Endothelial cell of umbilical vein (primary cell): ENCODE data around the gene SPATS2L. TPM values are rescaled to one million over a fixed set of nuclear protein-coding genes. Genes with fewer than 3 reads are reported as not detected.

Experiments
- BruUV-seq: library from RNA; stranded (reverse); fragments of 400-500 nt; replicated peaks from 2 replicates; lab custom pipeline; 2021; lab: Mats Ljungman, UMichigan
- CTCF ChIA-PET: fragments of 300-600, 350-600 bp; sonication (Branson Sonifier 250); formaldehyde crosslinking; loops from one replicate; lab custom pipeline; 2021; ENCODE audit warnings: antibody characterized with exemption, inconsistent platforms; lab: Charles Lee
- POLR2A ChIA-PET: fragments of 300-600, 350-600 bp; sonication (Branson Sonifier 250); formaldehyde crosslinking; loops from one replicate; lab custom pipeline; 2021; ENCODE audit warnings: antibody characterized with exemption, inconsistent platforms; lab: Charles Lee
- DNase-seq: peaks from one replicate; pipeline ENCODE4 v3.0.0-alpha.2; 2011; ENCODE audit warnings: low read depth, low spot score
- FAIRE-seq: peaks from 2 replicates; lab custom pipeline; 2011; peaks lifted over from hg19 to GRCh38; lab: Jason Lieb, UNC
- H2AFZ ChIP-seq: 2 replicates; pipeline ENCODE4 v1.6.0; 2012; ENCODE audit warnings: low read depth, low read length, control low read depth, inconsistent platforms
- H3K27ac ChIP-seq: 2 replicates; pipeline ENCODE4 v1.5.1; 2011; ENCODE audit warnings: low read depth, mild to moderate bottlenecking, control low read depth, low read length, moderate library complexity; ENCODE audit not compliant: insufficient read depth
- H3K27me3 ChIP-seq, 2 experiments: 2 replicates each; pipeline versions ENCODE4 v1.6.0 to v1.6.1; 2011; ENCODE audit warnings: low read length in 2 of 2, mixed read lengths in 1 of 2; ENCODE audit not compliant: control insufficient read depth in 2 of 2, insufficient read depth in 2 of 2
- H3K36me3 ChIP-seq, 2 experiments: 2 replicates in 1 of 2; 3 replicates in 1 of 2; pipeline ENCODE4 v1.5.1; 2011; ENCODE audit warnings: low read length in 2 of 2, mild to moderate bottlenecking in 1 of 2, moderate library complexity in 1 of 2; ENCODE audit not compliant: control insufficient read depth in 2 of 2, insufficient read depth in 2 of 2; ENCODE audit errors: extremely low read depth in 1 of 2
- H3K4me1 ChIP-seq: 3 replicates; pipeline ENCODE4 v1.5.1; 2011; ENCODE audit warnings: mild to moderate bottlenecking, low read length; ENCODE audit not compliant: control insufficient read depth, insufficient read depth; ENCODE audit errors: extremely low read depth
- H3K4me2 ChIP-seq: 2 replicates; pipeline ENCODE4 v1.6.1; 2011; ENCODE audit warnings: low read length, control low read depth, mixed read lengths; ENCODE audit not compliant: insufficient read depth
- H3K4me3 ChIP-seq, 3 experiments: fragments of 200-600 bp in 1 of 3; sonication (generic), shearing (Covaris generic) in 1 of 3; replicated peaks in 1 of 3; 2 replicates each; pipeline ENCODE4 v1.5.1; 2011 to 2016; ENCODE audit warnings: control low read depth in 3 of 3, low read length in 3 of 3, mild to moderate bottlenecking in 2 of 3, inconsistent platforms in 1 of 3, low read depth in 1 of 3, moderate library complexity in 1 of 3; ENCODE audit not compliant: insufficient read depth in 1 of 3
- H3K79me2 ChIP-seq: 2 replicates; pipeline ENCODE4 v1.6.0; 2012; ENCODE audit warnings: low read length, inconsistent platforms; ENCODE audit not compliant: control insufficient read depth, insufficient read depth
- H3K9ac ChIP-seq: replicated peaks from 2 replicates; pipeline ENCODE3; 2011; ENCODE audit warnings: low read length, control low read depth; ENCODE audit not compliant: insufficient read depth; ENCODE audit errors: extremely low read depth
- H3K9me1 ChIP-seq: replicated peaks from 3 replicates; pipeline ENCODE4 v1.6.0; 2011; ENCODE audit warnings: mild to moderate bottlenecking, low read length; ENCODE audit not compliant: control insufficient read depth, insufficient read depth; ENCODE audit errors: extremely low read depth
- H3K9me3 ChIP-seq: replicated peaks from 2 replicates; pipeline ENCODE4 v1.5.1; 2012; ENCODE audit warnings: low read length, inconsistent platforms; ENCODE audit not compliant: control insufficient read depth, insufficient read depth
- H4K20me1 ChIP-seq: replicated peaks from 2 replicates; pipeline ENCODE3; 2011; ENCODE audit warnings: mild to moderate bottlenecking, low read length; ENCODE audit not compliant: control insufficient read depth, insufficient read depth; ENCODE audit errors: extremely low read depth
- EZH2 ChIP-seq: IDR thresholded peaks from 2 replicates; pipeline ENCODE4 v1.6.1; 2012; ENCODE audit warnings: borderline replicate concordance, low read depth, mild to moderate bottlenecking, moderate library complexity, low read length, inconsistent platforms; ENCODE audit not compliant: severe bottlenecking
- FOS ChIP-seq: IDR thresholded peaks from 2 replicates; pipeline ENCODE4 v1.6.1; 2011; ENCODE audit warnings: mild to moderate bottlenecking, low read length, moderate library complexity, borderline replicate concordance; ENCODE audit not compliant: insufficient read depth
- GATA2 ChIP-seq: IDR thresholded peaks from 2 replicates; pipeline ENCODE4 v1.7.0; 2011; ENCODE audit warnings: low read depth, mild to moderate bottlenecking, moderate library complexity, mixed read lengths, low read length; ENCODE audit not compliant: insufficient read length, insufficient read depth
- JUN ChIP-seq: IDR thresholded peaks from 2 replicates; pipeline ENCODE4 v1.6.1; 2011; ENCODE audit warnings: borderline replicate concordance, low read depth; ENCODE audit not compliant: insufficient read length, insufficient read depth
- MYC ChIP-seq: IDR thresholded peaks from one replicate; pipeline ENCODE4 v1.6.1; 2011; ENCODE audit warnings: mild to moderate bottlenecking, low read depth, low read length
- POLR2A ChIP-seq: IDR thresholded peaks from 2 replicates; pipeline ENCODE4 v1.6.1; 2012; ENCODE audit warnings: low read depth, mild to moderate bottlenecking, control low read depth, low read length
- POLR2AphosphoS5 ChIP-seq: IDR thresholded peaks from 2 replicates; pipeline ENCODE4 v1.6.1; 2012; ENCODE audit warnings: low read depth, mild to moderate bottlenecking, control low read depth, low read length, moderate library complexity; ENCODE audit not compliant: insufficient read depth
- dilution Hi-C: fragments of 300-500 bp; cut with MboI; formaldehyde crosslinking; loops from one replicate; pipeline ENCODE4 v1.15.0; 2019; ENCODE audit warnings: low sequenced_read_pairs; ENCODE audit not compliant: extremely low pct_ligation_motif_present
- intact Hi-C: fragments of 100-400 bp; cut with micrococcal nuclease; formaldehyde crosslinking; loops from one replicate; pipeline ENCODE4 v1.10.0; 2022
- polyA plus RNA-seq, 4 experiments: library from polyadenylated mRNA; depleted of rRNA in 3 of 4; stranded (reverse) in 3 of 4; unstranded in 1 of 4; fragments of >200 nt; gene quantifications; 2 replicates each; pipeline versions ENCODE4 v1.2.1 to v1.2.3, GENCODE V29; 2011 to 2012; ENCODE audit warnings: missing spikeins in 1 of 4
- total RNA-seq: library from RNA; stranded (reverse); gene quantifications from 2 replicates; pipeline ENCODE4 v1.2.3, GENCODE V29; 2021
- TF ChIP-seq, protein P1 (sequence below), 2 donors: IDR thresholded peaks; 1 replicate in 1 of 2; 2 replicates in 1 of 2; pipeline ENCODE4 v1.5.1; 2011; ENCODE audit warnings: low read length in 2 of 2, mild to moderate bottlenecking in 2 of 2, moderate library complexity in 2 of 2, control low read depth in 1 of 2, inconsistent platforms in 1 of 2, low read depth in 1 of 2; ENCODE audit not compliant: insufficient read depth in 1 of 2; ENCODE audit errors: extremely low read depth in 1 of 2
- TF ChIP-seq, protein P2 (sequence below): IDR thresholded peaks from 2 replicates; pipeline ENCODE4 v1.6.1; 2011; ENCODE audit not compliant: insufficient read depth, insufficient read length

The SPATS2L gene
- total and polyA plus RNA-seq, 2 donors (not counting 3 experiments of a cell fraction or from before 2014, with no cell fraction given), result 29.1 to 72.9 TPM

- no TSS peak for BruUV-seq
These were observed 145.9 kb downstream of the SPATS2L start for GRCh38 chr2:200452377-200452776.

More at GRCh38 chr2:200452377-200452776, 145.9 kb downstream of the SPATS2L start:
- CTCF ChIA-PET, result no interaction called here
- Histone ChIP-seq H3K9ac (no peak overlapping the region), H3K4me1 (peaks cover 6% of the 10 kb centered on the region), H3K9me1 (no peaks in the 10 kb centered on the region), H3K9me3 (no peaks in the 10 kb centered on the region), H4K20me1 (no peaks in the 10 kb centered on the region), H3K27ac (no peak overlapping the region), H2AFZ (no peak overlapping the region), H3K27me3 (no peaks in the 10 kb centered on the region), H3K36me3 (no peaks in the 10 kb centered on the region), H3K4me3 (no peak overlapping the region), H3K79me2 (no peaks in the 10 kb centered on the region), H3K4me2 (no peak overlapping the region)
- POLR2A ChIA-PET, result no interaction called here
- no peak for DNase-seq
- dilution Hi-C loops (no loop called here), intact Hi-C loops (no loop called here)
- FAIRE-seq, result no peak
- TF ChIP-seq JUN (no peak), GATA2 (no peak), EZH2 (no peak), POLR2AphosphoS5 (no peak), FOS (no peak), POLR2A (no peak), MYC (no peak)
- TF ChIP-seq, protein P1, sequence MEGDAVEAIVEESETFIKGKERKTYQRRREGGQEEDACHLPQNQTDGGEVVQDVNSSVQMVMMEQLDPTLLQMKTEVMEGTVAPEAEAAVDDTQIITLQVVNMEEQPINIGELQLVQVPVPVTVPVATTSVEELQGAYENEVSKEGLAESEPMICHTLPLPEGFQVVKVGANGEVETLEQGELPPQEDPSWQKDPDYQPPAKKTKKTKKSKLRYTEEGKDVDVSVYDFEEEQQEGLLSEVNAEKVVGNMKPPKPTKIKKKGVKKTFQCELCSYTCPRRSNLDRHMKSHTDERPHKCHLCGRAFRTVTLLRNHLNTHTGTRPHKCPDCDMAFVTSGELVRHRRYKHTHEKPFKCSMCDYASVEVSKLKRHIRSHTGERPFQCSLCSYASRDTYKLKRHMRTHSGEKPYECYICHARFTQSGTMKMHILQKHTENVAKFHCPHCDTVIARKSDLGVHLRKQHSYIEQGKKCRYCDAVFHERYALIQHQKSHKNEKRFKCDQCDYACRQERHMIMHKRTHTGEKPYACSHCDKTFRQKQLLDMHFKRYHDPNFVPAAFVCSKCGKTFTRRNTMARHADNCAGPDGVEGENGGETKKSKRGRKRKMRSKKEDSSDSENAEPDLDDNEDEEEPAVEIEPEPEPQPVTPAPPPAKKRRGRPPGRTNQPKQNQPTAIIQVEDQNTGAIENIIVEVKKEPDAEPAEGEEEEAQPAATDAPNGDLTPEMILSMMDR (IDR thresholded peaks at IDR 0.05; ENCODE audit: extremely low read depth in 1 of 2, insufficient read depth in 1 of 2, low read depth in 1 of 2, low read length in 2 of 2), result no peak
- TF ChIP-seq, protein P2, sequence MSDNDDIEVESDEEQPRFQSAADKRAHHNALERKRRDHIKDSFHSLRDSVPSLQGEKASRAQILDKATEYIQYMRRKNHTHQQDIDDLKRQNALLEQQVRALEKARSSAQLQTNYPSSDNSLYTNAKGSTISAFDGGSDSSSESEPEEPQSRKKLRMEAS, result no peak
